TTC549 (cell line): ENCODE results near the gene CBY2.

ENCODE experiments used
- FAIRE-seq: peaks from 2 replicates; lab custom pipeline; 2012; peaks lifted over from hg19 to GRCh38; lab: Jason Lieb, UNC

The CBY2 gene

GRCh38 chr13:45702869-45703391 lies 810 bp downstream of the CBY2 start:
- no peak for FAIRE-seq

- no peak for FAIRE-seq
These were observed 2.2 kb downstream of the CBY2 start for GRCh38 chr13:45704211-45704739.

DNA sequence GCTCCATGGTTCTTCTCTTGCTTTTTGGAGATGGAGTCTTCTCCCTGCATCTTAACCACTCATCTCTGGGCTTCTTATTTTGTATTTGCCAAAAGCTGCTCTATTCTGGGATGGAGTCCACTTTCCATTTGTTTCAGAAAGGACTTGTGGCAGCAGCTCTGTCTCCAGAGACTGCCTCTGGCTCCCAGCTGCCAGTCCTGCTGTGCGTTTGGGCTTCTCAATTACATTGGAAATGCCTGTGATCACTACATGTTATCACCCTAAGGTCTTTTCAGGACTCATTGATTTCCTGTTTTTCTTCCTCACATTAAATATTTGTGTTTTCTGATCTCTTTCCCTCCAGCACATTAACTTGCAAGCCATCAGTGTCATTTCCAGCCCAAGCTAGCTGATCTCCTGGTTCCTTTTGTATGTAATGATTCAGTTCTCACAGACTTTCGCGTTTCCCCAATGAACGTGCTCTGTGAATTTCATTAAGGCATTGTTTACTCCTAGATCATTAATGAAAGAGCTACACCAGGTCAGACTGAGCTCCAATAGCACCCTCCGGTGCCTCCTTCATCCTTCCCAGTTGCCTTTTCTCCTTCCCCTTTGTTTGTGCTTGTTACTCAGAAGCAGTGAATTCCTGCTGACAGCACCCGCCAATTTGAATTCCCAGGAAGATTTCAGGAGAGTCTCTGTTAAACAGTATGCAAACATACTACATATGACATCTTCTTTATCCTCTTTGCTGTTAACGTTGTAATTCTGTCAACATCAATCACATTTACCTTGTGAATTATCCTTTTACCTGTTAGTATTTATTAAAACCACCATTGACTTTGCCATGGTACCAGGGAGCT lies 3.0 kb downstream of the CBY2 start:
- no peak for FAIRE-seq

DNA sequence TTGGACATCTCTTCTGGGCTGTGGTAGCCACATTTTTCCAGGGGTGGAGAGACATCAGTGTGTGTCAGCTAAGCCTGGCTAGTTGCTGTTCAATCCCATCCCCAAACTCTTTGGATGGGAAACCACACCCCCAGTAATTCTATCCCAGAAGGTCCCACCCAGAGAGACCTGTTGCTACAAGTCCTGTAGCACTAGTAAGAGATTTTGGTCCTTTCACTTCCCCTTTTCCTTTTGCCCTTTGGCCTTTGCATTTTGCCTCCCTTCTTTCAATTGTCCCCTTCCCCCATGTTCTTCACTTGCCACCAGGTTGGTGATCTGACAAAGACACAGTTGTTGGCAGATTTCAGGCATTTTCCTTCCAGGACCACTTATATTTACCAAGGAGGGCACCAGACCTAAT lies 3.8 kb downstream of the CBY2 start:
- FAIRE-seq: no peak

DNA sequence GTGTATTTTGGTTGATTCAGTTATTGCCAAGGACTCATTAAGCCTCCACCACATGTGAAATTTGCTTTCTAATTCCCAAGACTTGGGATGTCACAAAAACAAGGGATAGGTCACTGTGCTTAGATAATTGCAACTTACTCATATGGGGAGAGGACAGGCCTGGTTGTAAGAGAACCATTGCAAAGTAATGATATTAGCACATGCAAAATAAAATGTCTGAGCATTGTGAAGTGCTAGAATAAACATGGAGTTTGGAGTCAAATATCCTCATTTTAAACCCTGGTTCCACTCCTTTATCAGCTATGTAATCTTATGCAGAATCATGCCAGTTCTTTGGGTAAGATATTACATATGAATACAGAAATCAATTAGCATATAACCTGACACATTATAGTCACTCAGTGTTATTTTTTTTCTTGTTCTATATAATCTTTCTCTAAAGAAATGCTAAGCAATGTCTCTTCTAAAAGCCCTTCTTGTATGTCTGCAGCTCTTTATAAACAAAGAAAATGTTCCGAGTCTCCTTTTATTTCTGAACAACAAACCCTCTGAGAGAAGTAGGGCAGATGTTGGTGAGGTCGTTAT lies 5.5 kb downstream of the CBY2 start:
- no peak for FAIRE-seq

- FAIRE-seq: no peak
These were observed 9.8 kb downstream of the CBY2 start for GRCh38 chr13:45711951-45712350.

- no peak for FAIRE-seq
These were observed 11.1 kb downstream of the CBY2 start for GRCh38 chr13:45713106-45713690.

DNA sequence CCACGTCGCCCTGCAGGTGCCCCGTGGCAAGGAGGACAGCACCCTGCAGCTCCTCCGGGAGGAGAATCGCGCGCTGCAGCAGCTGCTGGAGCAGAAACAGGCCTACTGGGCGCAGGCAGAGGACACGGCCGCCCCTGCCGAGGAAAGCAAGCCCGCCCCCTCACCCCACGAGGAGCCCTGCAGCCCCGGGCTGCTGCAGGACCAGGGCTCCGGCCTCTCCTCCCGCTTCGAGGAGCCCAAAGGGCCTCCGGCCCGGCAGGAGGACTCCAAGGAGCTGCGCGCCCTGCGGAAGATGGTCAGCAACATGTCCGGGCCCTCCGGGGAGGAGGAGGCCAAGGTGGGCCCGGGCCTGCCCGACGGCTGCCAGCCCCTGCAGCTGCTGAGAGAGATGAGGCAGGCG lies 11.6 kb downstream of the CBY2 start:
- FAIRE-seq: no peak

- FAIRE-seq: no peak
These were observed 12.1 kb downstream of the CBY2 start for GRCh38 chr13:45714170-45714569.

GRCh38 chr13:45715351-45715750 lies 13.2 kb downstream of the CBY2 start:
- no peak for FAIRE-seq

GRCh38 chr13:45717349-45717748 lies 15.2 kb downstream of the CBY2 start:
- FAIRE-seq: no peak

DNA sequence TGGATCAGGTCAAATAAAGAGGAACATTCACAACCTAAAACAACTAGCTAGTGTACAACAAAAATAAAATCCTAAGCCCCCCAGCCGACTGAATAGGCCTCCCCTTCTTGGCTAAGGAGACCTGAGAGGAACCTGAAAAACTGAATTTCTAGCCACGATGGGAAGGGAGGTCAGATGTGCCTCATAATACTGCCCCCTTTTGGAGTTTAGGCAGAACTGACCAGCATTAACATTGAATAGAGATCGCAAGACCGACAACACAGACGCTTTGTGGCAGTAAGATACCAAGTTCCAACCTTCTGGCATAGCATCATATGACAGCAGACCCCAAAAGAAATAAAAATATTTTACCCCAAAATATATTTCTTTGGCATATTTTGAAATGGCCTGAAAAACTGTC lies 15.9 kb downstream of the CBY2 start:
- FAIRE-seq: no peak

- FAIRE-seq: no peak
These were observed 16.9 kb downstream of the CBY2 start for GRCh38 chr13:45718992-45719391.

DNA sequence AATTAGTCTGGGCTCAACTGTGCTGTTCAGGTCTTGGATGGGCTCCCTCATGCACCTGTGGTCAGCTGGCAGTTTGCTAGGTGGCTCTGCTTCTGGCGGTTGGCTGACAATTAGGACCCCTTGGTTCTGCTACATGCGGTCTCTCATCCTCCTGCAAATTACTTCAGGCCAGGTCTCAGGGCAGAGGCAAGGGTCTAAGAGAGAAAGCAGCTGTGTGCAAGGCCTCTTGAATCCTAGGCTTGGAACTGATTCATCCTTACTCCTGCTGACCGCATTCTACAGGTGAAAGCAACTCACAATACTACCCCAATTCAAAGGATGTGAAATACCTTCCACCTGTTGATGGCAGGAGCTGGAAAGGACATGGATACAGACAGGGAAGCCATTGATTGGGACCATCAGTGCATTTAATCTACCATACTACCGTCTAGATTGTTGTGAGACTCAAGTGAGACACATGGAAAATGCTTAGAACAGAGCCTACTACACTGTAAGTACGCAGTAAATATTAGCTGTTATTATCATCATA lies 19.1 kb downstream of the CBY2 start:
- FAIRE-seq: no peak

- FAIRE-seq: no peak
These were observed 21.7 kb downstream of the CBY2 start for GRCh38 chr13:45723798-45724197.

DNA sequence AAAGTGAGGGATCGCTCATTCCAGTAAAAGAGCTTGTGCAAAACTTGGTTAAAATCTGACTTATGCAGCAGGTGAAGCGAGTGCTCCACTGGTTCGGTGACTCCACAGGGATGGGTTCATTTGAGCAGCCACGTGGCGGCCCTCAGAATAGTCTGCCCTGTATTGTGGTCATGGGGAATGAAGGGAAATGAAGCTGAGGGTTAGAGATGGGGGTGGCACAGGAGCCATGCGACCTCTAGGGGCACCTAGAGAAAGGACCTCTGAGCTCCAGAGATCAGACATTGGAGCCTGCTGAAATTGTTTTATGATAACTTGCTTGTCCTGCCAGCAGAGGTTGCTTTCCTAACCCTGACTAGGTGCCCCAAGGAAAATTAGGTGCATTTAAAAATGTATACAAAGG lies 26.6 kb downstream of the CBY2 start:
- FAIRE-seq: no peak

DNA sequence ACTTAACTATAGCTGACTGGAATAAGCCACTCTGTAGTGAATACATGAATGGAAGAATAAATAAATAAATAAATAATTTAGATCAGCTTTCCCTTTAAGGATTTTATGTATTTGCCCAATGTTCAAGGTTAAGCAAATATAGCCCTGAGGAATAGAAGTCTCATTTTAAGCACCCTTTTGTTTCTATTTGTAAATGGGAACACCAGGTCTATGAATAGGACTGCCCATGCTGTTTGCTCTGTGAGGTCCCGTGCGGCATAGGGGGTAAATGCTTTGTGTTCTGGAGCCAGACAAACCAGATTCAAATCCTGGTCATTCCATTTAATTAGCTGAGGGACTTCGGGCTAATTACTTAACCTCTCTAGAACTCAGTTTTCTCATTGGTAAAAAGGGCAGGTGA lies 29.3 kb downstream of the CBY2 start:
- FAIRE-seq: no peak

DNA sequence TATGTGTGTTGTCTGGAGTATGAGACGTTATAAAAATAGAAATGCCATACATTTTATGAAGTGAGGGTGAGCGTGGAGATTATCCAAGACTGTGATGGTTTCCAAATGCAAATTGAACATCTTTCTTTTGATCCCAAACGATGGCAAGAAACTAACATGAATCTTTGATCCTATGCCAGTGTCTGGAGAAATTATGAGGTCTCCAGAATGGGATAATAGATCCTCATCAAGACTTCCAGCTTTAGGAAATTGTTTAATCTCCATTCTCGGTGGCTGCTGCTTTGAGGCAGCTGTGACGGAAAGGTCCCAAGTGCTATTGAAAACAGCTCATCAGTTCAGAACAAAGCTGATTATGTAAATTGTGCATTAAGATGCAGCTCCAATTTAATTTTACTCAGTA lies 30.8 kb downstream of the CBY2 start:
- FAIRE-seq: no peak

- FAIRE-seq: no peak
These were observed 31.2 kb downstream of the CBY2 start for GRCh38 chr13:45733361-45733760.

- no peak for FAIRE-seq
These were observed 35.5 kb downstream of the CBY2 start for GRCh38 chr13:45737571-45738017.

GRCh38 chr13:45742985-45743384 lies 40.9 kb downstream of the CBY2 start:
- FAIRE-seq: no peak

DNA sequence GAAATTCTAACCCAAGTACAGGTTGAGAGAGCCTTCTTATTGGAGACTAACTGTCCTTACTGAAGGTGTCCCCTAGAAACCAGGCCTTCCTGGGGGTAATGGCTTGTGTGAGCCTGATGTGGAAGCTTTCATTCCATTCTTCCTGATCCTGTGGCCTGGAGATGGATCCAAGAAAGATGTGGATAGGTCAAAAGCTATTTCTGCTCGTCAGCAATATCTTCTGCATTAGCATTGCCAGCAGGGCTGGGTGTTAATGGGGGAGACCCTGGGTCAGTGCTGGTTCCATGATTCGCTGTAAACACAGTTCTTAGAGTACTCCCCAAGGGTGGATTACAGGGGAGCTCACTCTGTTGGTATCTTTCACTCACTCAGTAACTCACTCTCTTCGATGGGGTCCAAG lies 42.9 kb downstream of the CBY2 start:
- FAIRE-seq: no peak

DNA sequence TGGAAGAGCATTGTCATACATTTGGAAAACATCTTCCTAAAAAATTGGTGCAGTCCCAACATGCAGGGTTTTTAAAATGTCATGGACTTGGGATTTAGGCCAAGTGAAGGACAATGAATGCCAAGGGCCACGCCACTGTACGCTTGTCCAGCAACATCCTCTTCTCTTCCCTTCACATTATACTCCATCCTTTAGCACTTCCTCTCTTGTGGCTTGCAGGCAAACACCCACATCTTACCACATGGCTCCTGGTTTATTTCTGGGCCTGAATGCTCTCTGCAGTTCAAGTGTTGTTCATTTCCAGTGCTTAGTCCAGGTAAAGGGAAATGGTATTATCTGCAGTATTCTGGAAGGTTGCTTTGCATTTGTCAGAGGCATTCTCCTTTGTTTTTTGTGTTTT lies 45.0 kb downstream of the CBY2 start:
- no peak for FAIRE-seq
